Mammary epithelial cell (primary cell): ENCODE data around the gene CNOT10.

Source experiments
- CTCF ChIP-seq, 2 donors: IDR thresholded peaks in 1 of 2; conservative IDR thresholded peaks in 1 of 2; 2 replicates each; pipeline ENCODE4 v1.5.1; 2011 to 2012; ENCODE audit warnings: inconsistent platforms in 2 of 2, low read length in 2 of 2, mild to moderate bottlenecking in 2 of 2, control low read depth in 1 of 2, low read depth in 1 of 2; ENCODE audit not compliant: insufficient read depth in 1 of 2; ENCODE audit errors: extremely low read depth in 1 of 2
- EZH2 ChIP-seq: IDR thresholded peaks from 2 replicates; pipeline ENCODE4 v1.6.1; 2012; ENCODE audit warnings: low read length, inconsistent platforms, borderline replicate concordance

- TF ChIP-seq CTCF (conservative IDR thresholded peaks at IDR 0.05 in 1 of 2, IDR thresholded peaks at IDR 0.05 in 1 of 2; ENCODE audit: extremely low read depth in 1 of 2, insufficient read depth in 1 of 2, low read depth in 1 of 2, low read length in 2 of 2) (no peak), EZH2 (no peak)
Measured at GRCh38 chr3:32791833-32792232, 106.8 kb downstream of the CNOT10 start.
